ENCODE data around the gene E2F7. TPM values are rescaled to one million over a fixed set of nuclear protein-coding genes. Genes with fewer than 3 reads are reported as not detected.

E2F7 gene
- polyA plus RNA-seq, 5 donors: 4.4 to 11.5 (median 8.6) TPM

GRCh38 chr12:77025782-77026314 is 39.5 kb downstream of the E2F7 start:
- no peak for DNase-seq

- DNase-seq: no peak
Measured at GRCh38 chr12:77023501-77023900, 41.9 kb downstream of the E2F7 start.

GRCh38 chr12:77019920-77020319 is 45.4 kb downstream of the E2F7 start:
- no peak for DNase-seq

GRCh38 chr12:77016606-77017005 is 48.8 kb downstream of the E2F7 start:
- no peak for DNase-seq

GRCh38 chr12:77013091-77013490 is 52.3 kb downstream of the E2F7 start:
- DNase-seq: no peak

- DNase-seq: peak; percentile 55 to 75
Measured at GRCh38 chr12:77010691-77011548, 54.4 kb downstream of the E2F7 start.

GRCh38 chr12:77007476-77007875 is 57.9 kb downstream of the E2F7 start:
- no peak for DNase-seq

- no peak for DNase-seq
Measured at GRCh38 chr12:77005611-77006098, 59.7 kb downstream of the E2F7 start.

- no peak for DNase-seq
Measured at GRCh38 chr12:77003914-77004313, 61.5 kb downstream of the E2F7 start.

GRCh38 chr12:77003246-77003645 is 62.1 kb downstream of the E2F7 start:
- DNase-seq: no peak

GRCh38 chr12:77002382-77002781 is 63.0 kb downstream of the E2F7 start:
- DNase-seq: no peak

- no peak for DNase-seq
Measured at GRCh38 chr12:77001276-77001675, 64.1 kb downstream of the E2F7 start.

- no peak for DNase-seq
Measured at GRCh38 chr12:76998908-76999556, 66.3 kb downstream of the E2F7 start.

GRCh38 chr12:76998386-76998785 is 67.0 kb downstream of the E2F7 start:
- no peak for DNase-seq

- no peak for DNase-seq
Measured at GRCh38 chr12:76997011-76997780, 68.2 kb downstream of the E2F7 start.

GRCh38 chr12:76990716-76991115 is 74.7 kb downstream of the E2F7 start:
- no peak for DNase-seq

GRCh38 chr12:76984566-76984965 is 80.8 kb downstream of the E2F7 start:
- DNase-seq: no peak

- no peak for DNase-seq
Measured at GRCh38 chr12:76983420-76983819, 81.9 kb downstream of the E2F7 start.

- DNase-seq: no peak
Measured at GRCh38 chr12:76980196-76980595, 85.2 kb downstream of the E2F7 start.

- DNase-seq: no peak
Measured at GRCh38 chr12:76976777-76977382, 88.5 kb downstream of the E2F7 start.

Data from right lung (tissue), 5 donors.